ENCODE data around the gene SH3PXD2A.

GRCh38 chr10:103569896-103570295 lies 285.5 kb downstream of the SH3PXD2A start:
- TF ChIP-seq CTCF (IDR thresholded peaks at IDR 0.05) (no peak), EP300 (IDR thresholded peaks at IDR 0.05; ENCODE audit: low read depth) (no peak), POLR2AphosphoS5 (IDR thresholded peaks at IDR 0.05) (no peak), POLR2A (IDR thresholded peaks at IDR 0.05) (no peak)
